Measurements from ENCODE around the gene DES. TPM values are rescaled to one million over a fixed set of nuclear protein-coding genes. Genes with fewer than 3 reads are reported as not detected.
A peak's percentile ranks its signal among the peaks of the same experiment; 100 is the strongest.

Gene DES
- total and polyA plus RNA-seq, 2 of the 13 experiments (the other 11 are each of a cell fraction or from before 2014, with no cell fraction given) = not detected

- TF ChIP-seq ZBTB44 (CRISPR knock-in tag; IDR thresholded peaks at IDR 0.05) (no peak), ZNF558 (CRISPR knock-in tag; IDR thresholded peaks at IDR 0.05; ENCODE audit: borderline replicate concordance) (no peak; the same call in 1 of the 2 replicates), PAXIP1 (CRISPR knock-in tag; conservative IDR thresholded peaks at IDR 0.05) (peak; percentile 72), ZBTB14 (CRISPR knock-in tag; IDR thresholded peaks at IDR 0.05) (no peak), GTF3A (CRISPR knock-in tag; conservative IDR thresholded peaks at IDR 0.05) (no peak), HOXA3 (CRISPR knock-in tag; IDR thresholded peaks at IDR 0.05) (peak; percentile 78), GLI4 (CRISPR knock-in tag; IDR thresholded peaks at IDR 0.05; ENCODE audit: borderline replicate concordance) (no peak), KDM2A (CRISPR knock-in tag; IDR thresholded peaks at IDR 0.05; ENCODE audit: borderline replicate concordance, low read depth) (peak; percentile 64; the same call in 1 of the 2 replicates), SIN3B (IDR thresholded peaks at IDR 0.05; ENCODE audit: low read length) (no peak), SRSF9 (IDR thresholded peaks at IDR 0.05; ENCODE audit: borderline replicate concordance, insufficient read depth, low read depth, low read length, poor library complexity, severe bottlenecking) (no peak), HMG20B (CRISPR knock-in tag; conservative IDR thresholded peaks at IDR 0.05) (0 out of 2 replicates have a peak, but pooled peaks have one; percentile 14), ZNF75D (CRISPR knock-in tag; IDR thresholded peaks at IDR 0.05; ENCODE audit: borderline replicate concordance) (no peak), ZBTB43 (CRISPR knock-in tag; conservative IDR thresholded peaks at IDR 0.05) (no peak), CREB1 (IDR thresholded peaks at IDR 0.05) (peak; percentile 40; the same call in 1 of the 2 replicates), CREB1 (CRISPR knock-in tag; IDR thresholded peaks at IDR 0.05) (no peak), ZNF138 (CRISPR knock-in tag; IDR thresholded peaks at IDR 0.05; ENCODE audit: low read depth) (no peak), ZNF354B (CRISPR knock-in tag; IDR thresholded peaks at IDR 0.05) (no peak), KDM1A (CRISPR knock-in tag; IDR thresholded peaks at IDR 0.05) (no peak), SAP130 (CRISPR knock-in tag; IDR thresholded peaks at IDR 0.05; ENCODE audit: low read depth) (peak; percentile 66), ZNF616 (CRISPR knock-in tag; IDR thresholded peaks at IDR 0.05; ENCODE audit: low read depth) (no peak)
- TF ChIP-seq, protein P1, sequence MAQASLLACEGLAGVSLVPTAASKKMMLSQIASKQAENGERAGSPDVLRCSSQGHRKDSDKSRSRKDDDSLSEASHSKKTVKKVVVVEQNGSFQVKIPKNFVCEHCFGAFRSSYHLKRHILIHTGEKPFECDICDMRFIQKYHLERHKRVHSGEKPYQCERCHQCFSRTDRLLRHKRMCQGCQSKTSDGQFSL (CRISPR knock-in tag; IDR thresholded peaks at IDR 0.05) = peak; percentile 81; the same call in 1 of the 2 replicates
Observed at GRCh38 chr2:219388121-219388906, 29.9 kb upstream of the DES start (continued).

Measured in HepG2 (cell line).